NCI-H2081 (cell line): ENCODE results near the gene DCUN1D4.
"Not testable (repeated sequence)": the region's sequence is repeated elsewhere in the genome, so short reads cannot be mapped to it uniquely, and the experiment has no call there.

Source experiments
- DNase-seq, 2 experiments: peaks; one replicate each; lab custom pipeline; 2025; lab: John Stamatoyannopoulos, UW

Gene DCUN1D4

DNA sequence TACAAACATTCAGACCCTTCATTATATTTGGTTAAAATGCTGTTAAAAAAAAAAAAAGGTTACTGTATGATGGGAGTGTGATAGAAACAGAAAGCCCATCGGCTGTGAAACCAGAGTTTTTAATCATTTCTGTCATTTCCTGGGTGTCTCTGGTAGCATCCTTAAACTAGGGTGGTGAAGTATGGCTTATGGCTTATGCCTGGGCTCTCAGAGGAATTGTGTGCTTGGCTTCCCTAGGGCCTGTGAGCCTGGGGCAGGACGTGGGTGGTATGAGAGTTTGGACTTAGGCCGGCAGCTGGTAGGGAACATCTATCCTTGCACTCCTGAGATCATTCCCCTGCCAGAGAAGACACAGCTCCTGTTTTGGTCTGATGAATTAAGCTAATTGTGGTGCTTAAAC is 52.2 kb downstream of the DCUN1D4 start:
- DNase-seq: no peak

DNA sequence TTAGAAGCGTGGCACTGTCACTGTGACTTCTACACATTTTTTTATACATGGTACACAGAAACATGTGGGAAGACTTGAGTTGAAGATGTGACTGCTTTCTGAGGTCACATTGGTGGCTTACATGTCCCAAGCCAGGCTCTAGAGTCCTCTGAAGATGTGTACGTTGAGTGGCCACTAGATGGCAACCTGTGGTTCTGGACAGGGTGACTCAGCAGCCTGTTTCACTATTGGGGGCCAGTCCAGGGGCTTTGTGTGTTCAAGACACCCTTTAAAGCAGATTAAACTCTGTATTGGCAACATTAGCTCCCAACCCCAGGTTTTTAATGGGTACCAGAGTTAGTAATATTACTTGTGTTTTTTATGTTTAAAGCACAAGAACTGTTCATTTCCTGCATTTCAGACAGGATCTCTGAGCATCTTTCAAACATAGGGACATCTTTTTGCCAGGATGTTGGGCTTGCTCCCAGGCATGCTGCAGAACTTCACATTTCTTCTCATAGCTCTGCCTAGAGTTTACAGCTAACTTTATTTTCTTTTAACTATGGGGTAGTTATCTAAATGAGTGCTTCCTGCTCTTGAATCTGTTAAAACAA is 53.0 kb downstream of the DCUN1D4 start:
- DNase-seq: peak; percentile 15 to 50

DNA sequence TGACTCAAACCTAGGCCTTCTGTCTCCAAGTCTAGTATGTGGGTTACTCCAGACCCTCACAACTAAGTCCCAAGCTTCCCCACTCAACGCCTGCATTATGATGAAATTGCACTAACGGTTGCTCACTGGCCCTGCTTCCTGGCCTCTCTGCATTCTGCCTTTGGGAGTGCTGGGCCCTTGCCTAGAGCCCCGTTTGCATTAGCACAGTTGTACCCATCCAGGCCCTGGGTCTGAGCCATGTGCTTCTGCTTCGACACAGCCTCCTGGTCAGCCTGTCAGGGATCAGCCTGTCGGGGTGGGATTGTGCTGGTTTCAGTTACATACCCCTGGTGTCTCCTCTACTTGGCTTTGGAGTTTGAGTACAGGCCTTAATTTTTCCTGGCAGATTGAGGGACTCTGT is 58.4 kb downstream of the DCUN1D4 start:
- DNase-seq: no peak

DNA sequence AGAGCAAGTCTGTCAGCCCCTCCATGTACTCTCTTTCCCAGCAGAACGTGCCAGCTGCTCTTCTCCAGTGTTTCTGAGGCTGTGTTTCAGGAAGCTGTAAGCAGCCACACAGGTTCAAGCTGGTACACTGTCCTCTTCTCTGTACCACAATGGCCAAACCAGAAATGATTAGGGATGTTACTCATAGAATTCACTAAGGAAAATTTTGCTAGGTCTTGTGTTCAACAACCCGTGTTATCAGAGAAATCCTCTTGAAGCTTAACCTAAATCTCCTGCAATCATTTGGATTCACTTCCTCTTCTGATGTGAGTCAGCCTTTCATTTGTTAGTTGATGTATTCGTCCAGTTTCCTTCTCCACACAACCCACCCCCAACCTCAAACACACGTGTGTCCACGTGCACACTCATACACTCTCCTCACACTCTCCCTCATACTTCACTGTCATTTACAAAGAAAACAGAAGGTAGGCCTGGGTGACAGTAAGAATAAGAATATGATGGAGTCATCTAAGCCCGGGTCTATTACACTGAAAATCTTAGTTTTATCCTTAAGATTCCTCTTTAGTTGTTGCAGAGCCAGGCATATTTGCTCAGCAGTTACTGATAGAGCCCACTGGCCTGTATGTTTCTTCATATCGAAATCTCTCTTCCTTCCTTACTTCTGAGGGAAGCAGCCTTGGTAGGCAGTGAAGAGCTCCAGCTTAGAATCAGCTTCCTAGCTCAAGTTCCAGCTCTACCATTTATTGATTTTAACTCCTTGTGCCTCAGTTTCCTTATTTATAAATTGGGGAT is 63.4 kb downstream of the DCUN1D4 start:
- DNase-seq: no peak

DNA sequence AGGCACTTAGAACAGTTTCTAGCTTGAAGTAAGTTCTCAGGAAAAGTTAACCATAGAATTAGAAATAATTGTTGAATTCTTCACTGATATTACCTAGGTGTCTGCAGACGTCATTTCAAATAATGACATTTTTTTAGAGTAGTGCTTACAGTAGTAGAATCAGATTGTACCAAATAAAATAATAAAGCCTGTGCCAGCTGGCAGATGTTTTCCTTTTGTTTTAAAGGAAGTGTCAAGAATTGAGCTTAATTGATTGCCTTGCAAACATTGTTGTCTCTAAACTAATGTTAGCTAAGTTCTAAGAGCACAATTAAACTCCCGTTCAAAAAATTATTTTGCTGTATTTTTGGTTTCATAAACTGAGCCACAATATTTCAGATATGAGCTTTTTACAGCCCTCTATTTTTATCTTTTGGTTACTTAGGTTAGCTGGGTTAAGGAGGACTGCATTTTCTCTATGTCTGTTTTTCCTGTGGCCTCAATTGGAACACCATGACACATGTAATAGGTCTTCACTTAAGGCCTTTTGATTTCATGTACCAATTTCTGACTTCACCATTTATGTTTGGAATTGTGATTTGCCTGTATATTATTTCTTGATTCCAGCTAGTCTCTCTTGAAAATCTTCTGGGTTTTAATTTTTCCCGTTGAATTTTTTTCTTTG is 64.2 kb downstream of the DCUN1D4 start:
- DNase-seq: no peak

DNA sequence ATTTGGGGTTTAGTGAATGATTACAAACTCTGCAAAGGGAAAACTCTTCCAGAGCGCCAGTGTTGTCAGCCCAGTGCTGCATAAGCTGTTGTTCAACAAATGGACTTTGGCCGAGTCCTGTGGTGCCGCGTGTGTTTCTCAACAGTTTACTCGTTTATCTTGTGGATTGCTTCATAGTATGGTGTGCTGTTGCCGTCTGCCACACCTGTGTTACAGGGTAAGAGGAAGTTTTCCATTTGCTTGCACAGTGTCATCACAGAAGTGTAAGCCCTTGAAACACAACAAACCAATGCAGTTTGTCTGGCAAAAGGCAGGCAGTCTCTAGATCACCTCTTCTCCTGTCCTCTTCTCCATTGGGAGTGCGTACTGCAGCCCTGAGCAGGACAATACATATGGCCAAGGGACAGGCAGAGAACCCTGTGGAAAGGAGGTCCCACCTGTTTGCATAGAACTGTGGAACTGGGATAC is 66.3 kb downstream of the DCUN1D4 start:
- no peak for DNase-seq

DNA sequence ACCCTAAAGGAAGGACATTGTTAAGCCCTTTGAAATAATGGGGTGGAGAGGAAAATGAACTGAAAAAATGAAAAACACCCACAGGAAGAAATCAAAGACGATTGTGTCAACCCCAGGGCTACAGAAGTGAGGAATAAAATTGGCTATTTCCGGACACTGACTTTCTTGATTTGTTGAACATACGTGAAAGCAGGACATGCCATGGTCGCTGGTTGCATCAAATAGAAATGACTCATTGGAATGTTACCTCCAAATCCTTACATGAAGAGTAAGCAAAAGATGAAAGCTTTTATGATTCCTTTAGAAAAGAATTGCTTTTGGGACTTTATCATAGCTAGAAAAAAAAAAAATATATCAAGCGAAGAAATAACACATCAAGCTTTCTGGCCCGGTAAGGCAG is 75.3 kb downstream of the DCUN1D4 start:
- DNase-seq: no peak

DNA sequence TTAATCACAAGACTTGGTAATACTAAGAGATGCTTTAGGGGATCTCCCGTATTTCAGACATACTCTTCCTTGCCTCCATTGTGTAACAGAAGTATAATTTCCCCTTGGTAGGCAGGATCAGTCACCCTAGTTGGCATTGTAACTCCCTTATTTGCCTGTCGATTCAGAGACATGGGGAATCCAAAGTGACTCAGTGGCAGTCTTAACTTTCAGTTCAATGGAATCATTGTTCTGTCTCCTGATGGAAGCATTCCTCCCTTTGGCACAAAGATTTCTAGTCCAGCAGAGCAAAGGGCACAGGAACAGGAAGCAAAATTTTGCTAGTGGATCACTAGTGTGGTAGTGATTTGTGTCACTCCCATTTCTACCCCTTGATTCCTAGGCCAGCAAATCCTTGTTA is 80.4 kb downstream of the DCUN1D4 start:
- DNase-seq: no peak

DNA sequence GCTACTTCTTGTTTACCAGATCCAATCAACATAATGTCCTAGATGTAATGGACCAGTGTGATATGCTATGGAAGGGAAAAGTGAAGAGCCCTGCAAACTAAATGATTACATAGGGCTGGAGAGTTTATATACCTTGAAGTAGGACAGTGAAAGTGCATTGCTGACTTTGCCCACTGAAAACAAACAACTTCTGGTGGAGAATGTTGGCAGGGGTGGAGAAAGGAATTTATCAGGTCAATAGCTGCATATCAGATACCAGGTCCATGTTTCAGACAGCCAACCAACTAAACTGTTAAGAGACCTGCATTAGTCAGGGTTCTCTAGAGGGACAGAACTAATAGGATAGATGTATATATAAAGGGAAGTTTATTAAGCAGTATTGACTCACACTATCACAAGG is 82.4 kb downstream of the DCUN1D4 start:
- DNase-seq: no peak

DNA sequence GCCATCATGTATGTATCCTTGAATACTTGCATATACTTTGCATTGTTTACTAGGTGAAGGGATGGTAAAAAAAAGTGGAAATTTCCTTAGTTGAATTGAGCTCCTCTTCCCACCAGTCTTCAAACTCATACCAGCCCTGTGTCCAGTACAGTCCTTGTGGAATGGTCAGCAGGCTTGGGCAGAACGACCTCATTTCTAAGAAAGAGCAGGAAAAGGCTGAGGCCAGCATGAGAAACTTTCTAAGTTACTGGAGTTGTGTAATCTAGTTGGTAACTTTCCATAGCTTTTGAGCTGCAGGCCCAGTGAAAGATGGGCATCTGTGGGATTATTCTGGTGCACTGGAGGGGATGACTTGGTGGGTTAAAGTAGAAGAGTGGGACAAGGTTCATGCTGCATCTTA is 87.6 kb downstream of the DCUN1D4 start:
- DNase-seq: no peak

DNA sequence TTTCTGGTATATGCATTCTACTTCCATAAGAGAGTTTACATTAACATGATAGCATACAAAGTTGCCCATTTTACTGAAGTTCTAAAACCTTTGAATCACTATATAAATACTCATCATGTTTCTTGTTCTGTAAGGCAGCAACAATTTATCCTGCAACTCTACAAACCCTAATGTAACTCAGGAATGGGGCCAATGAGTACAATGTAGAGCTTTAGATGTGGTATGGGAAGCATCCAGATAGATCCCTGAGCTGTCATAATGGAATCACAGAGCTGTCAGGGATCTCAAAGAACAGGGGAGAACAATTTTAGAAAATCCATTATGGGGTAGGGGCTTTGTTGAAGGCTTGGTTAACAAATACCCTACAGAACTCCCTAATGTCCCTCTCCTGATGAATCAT is 88.5 kb downstream of the DCUN1D4 start:
- DNase-seq: no peak

DNA sequence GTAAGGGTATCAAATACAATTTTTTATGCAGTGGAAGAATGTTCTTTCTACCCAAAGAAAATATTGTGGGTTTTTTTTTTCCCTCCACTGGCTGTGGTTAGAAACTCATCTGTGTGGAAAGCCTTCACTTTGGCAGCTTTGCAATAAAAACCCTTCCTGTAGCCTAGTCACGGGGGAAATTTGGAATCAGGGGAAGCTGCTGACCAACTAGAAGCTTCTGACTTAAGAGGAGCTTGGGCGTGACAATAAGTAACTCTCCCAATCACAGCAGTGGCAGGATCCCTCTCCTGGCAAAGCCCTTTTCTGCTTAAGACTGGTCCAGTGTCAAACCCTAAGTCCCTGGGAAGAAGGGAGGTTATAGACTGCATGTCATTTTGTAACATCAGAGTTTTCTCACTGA is 89.3 kb downstream of the DCUN1D4 start:
- no peak for DNase-seq

DNA sequence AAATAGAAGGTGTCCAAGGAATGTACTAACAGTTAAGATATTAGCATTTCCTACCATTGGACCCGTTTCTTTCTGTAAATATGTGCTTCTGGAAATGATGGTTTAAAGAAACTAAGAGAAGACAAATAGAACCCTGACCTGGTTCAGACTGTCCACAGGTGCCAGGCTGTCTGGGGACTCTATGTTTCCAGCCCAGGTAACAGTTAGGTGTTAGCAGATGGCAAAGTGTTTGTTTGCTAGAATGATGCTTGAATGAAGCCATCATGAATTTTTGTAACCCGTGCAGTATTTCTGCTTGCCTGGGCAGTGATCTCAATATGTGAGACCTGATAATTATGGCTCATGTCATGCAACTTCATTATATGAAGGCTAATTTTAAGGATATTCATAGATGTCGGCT is 89.7 kb downstream of the DCUN1D4 start:
- DNase-seq: no peak

DNA sequence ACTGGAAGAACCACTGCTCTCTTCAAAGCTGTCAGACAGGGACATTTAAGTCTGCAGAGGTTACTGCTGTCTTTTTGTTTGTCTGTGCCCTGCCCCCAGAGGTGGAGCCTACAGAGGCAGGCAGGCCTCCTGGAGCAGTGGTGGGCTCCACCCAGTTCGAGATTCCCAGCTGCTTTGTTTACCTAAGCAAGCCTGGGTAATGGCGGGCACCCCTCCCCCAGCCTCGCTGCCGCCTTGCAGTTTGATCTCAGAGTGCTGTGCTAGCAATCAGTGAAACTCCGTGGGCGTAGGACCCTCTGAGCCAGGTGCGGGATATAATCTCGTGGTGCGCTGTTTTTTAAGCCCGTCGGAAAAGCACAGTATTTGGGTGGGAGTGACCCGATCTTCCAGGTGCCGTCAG is 97.5 kb downstream of the DCUN1D4 start:
- not testable (repeated sequence) for DNase-seq

DNA sequence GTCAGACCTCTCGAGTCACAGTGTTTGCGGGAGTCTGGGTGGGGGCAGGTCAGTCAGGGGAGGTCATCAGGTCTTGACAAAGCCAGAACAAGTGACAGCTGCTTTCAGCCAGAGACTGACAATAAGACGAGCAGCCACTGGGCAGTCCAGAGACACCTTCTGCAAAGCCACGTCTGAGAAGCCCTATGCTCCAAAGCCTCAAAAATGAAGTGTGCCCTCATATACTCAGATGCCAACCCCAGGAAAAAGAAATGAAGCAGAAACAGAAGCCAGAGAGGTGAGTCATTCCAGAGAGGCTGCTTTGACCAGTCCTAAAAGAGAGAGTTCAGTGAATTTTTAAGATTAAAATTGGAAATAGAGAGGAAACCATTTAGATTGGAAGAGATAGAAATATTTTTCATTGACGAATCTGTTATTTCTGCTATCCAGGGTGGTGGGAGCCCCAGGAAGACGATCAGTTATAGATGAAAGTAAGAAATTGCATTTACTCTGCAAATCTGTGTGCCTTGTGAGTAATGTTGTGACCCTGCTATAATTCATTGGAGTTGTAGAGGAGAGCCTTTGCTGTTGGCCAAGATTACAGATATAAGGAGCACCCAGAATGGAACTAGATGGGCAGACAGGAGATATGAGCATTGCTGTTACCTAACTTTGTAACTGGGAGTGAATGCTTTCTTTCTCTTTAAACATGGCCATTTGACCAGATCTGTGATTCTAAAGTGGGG is 99.3 kb downstream of the DCUN1D4 start:
- no peak for DNase-seq

DNA sequence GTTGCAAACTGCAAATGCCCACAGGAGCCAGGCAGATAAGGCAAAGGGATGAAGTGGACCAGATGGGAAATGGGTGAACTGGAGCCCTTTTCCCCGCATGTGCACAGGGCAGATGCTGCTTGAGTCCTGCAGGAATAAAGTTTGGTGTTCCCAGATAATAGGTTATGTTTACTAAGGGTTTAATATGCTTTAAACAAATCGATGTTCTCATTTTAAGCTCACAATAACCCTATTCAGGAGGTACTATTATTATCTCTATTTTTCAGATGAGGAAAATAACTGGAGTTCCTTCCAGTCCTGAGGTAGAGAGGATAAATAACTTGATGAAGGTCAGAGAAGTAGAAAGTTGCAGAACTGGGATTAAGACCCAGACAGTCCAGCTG is 99.9 kb downstream of the DCUN1D4 start:
- DNase-seq: no peak

DNA sequence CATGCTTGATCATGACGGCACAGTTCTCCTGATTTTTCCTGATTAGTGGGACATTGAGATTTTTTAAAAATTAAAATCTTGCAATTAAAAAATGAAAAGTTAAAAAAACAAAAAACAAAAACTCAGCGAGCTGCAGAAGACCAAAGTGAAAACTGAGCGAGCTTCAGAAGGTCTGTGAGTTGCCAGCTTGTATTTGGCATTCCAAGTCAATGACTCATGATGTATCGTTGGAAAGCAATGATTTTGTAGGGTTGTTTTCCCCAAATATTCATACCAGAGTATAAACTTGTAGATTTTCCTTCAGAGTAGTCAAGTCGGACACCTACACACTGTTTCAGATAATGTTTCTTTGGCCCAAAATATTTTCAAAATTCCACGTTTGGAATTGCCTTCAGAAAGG is 100.3 kb downstream of the DCUN1D4 start:
- no peak for DNase-seq

DNA sequence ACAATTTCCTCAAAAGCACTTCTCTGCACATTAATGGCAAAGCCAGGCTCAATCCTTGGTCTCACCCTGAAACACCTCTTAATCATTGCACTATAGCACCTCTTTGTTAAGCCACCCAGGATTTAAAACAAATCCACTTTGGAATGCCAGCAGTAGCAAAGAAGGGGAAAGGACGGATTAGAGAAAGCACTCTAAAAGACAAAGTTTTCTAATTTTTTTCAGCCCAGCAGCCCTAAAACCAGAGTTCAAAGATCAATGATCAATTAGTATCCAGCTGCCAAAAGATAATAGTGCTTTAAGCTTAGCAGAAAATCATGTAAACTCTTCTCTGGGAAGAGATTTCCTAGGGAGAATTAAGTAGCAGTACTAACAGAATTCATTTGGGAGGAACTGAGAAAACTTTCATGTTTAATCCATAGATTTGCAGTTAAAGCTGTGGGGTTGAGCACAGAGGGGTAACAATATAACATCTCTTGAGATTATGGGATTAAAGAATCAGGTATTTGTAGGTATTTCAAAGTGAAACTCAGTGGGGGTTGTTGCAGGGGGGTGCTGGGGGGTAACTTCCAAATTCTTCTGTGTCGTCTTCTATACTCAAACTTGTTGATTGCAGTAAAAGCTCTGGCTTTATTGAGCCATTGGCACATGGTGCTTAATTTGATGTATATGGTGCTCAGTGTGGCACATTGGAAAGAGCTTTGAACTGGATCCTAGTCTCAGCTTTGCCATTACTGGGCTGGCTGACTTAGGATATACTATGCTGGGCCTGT is 115.4 kb downstream of the DCUN1D4 start:
- DNase-seq: no peak

DNA sequence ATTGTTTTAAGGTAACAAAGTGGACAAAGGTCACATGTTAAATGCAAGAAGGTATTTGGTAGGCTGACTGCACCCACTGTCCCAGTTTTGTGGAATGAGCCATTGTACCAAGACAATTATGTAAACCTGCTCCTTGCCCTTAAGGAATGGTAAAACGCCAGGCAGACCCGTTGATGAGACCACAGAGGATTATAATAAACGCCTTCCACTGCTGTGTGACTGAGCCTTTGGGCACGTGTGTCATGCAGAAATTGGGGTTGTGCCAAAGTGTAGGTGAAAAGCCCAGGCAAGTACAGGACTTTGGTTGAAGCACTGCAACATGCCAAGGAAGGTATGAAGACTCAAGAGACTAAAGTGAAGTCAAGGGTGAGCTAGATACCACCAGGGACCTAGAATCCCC is 117.5 kb downstream of the DCUN1D4 start:
- DNase-seq: no peak

DNA sequence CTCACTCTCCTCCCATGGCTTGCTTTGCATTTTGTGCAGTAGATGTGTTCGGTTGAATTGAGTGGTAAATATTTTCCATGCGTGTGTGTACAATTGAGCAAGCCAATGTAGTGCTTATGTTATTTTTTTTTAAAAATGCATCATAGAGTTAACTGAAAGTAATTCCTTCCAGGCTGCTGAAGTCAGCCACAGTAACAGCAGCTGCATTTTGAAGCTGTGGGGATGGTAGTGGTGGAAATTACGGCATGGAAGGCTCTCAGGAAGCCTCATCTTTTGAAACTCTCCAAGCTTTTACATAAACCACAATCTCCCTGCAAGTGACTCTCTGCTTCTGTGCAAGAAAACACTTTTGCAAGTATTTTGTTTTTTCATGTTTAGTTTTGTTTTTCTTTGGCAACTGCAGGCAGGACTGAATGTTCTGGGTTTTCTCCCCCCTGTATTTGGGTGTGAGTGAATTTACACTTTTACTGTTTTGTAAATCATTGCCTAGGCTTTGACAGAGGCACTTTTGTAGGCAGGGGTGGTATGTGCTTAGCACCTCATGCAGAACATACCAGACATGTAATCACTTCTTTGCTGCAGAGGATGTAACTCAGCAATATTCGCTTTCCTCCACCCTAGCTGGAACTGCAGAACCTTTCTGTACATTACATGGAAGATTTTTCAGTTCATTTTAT is 121.0 kb downstream of the DCUN1D4 start:
- DNase-seq: no peak

DNA sequence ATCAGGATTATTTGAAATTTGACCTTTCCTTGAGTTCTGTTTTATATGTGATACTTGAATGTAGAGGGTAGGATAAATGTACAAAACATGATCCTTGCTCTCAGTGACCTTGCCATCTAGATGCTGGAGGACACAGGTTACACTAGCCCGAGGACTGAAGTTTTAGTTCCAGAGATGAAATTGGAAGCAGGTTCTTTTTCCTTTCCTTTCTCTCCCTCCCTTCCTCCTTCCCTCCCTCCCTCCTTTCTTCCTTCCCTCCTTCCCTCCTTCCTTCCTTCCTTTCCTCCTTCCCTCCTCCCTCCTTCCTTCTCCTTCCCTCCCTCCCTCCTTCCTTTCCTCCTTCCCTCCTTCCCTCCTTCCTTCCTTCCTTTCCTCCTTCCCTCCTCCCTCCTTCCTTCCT is 122.9 kb downstream of the DCUN1D4 start:
- no peak for DNase-seq
